Kidney capillary endothelial cell (primary cell): ENCODE data around the gene ABHD16B.
"Not testable (repeated sequence)": the region's sequence is repeated elsewhere in the genome, so short reads cannot be mapped to it uniquely, and the experiment has no call there.

Experiments
- DNase-seq: peaks from one replicate; pipeline ENCODE4 v3.0.0-alpha.2; 2018; ENCODE audit warnings: low spot score

Gene ABHD16B

GRCh38 chr20:63878899-63879663, 17.8 kb downstream of the ABHD16B start:
- DNase-seq = no peak

GRCh38 chr20:63880901-63881300, 19.6 kb downstream of the ABHD16B start:
- not testable (repeated sequence) for DNase-seq

- no peak for DNase-seq
These were observed 20.3 kb downstream of the ABHD16B start for GRCh38 chr20:63881451-63882226.

- no peak for DNase-seq
These were observed 21.2 kb downstream of the ABHD16B start for GRCh38 chr20:63882257-63883200.

- no peak for DNase-seq
These were observed 21.9 kb downstream of the ABHD16B start for GRCh38 chr20:63883201-63883593.

GRCh38 chr20:63884506-63885263, 23.4 kb downstream of the ABHD16B start:
- DNase-seq = no peak

- no peak for DNase-seq
These were observed 24.2 kb downstream of the ABHD16B start for GRCh38 chr20:63885264-63886053.

- DNase-seq = no peak
These were observed 24.7 kb downstream of the ABHD16B start for GRCh38 chr20:63886054-63886419.

GRCh38 chr20:63886921-63887320, 25.6 kb downstream of the ABHD16B start:
- no peak for DNase-seq

- DNase-seq = no peak
These were observed 28.2 kb downstream of the ABHD16B start for GRCh38 chr20:63889241-63890200.

GRCh38 chr20:63890201-63890576, 28.9 kb downstream of the ABHD16B start:
- DNase-seq = no peak

GRCh38 chr20:63890616-63891015, 29.3 kb downstream of the ABHD16B start:
- DNase-seq = no peak

GRCh38 chr20:63891061-63892002, 30.0 kb downstream of the ABHD16B start:
- DNase-seq = no peak

- no peak for DNase-seq
These were observed 31.1 kb downstream of the ABHD16B start for GRCh38 chr20:63892402-63892801.

- DNase-seq = no peak
These were observed 32.7 kb downstream of the ABHD16B start for GRCh38 chr20:63893999-63894357.

GRCh38 chr20:63894358-63895201, 33.3 kb downstream of the ABHD16B start, which contains the start of gene DNAJC5:
Gene DNAJC5 (plus strand): TSS chr20:63895126. CDS start chr20:63928346, 33,220 bp downstream.
- DNase-seq = peak; percentile 96

- DNase-seq = no peak
These were observed 34.1 kb downstream of the ABHD16B start for GRCh38 chr20:63895202-63895951.
